Neutrophil (primary cell): ENCODE measurements around the gene THRB.

ENCODE experiments used
- H3K27ac ChIP-seq: fragments of 200-600 bp; sonication (generic); 2 replicates; pipeline ENCODE4 v1.5.1; 2016; ENCODE audit warnings: mild to moderate bottlenecking, moderate library complexity
- H3K27me3 ChIP-seq: fragments of 200-600 bp; sonication (generic); 2 replicates; pipeline ENCODE4 v1.6.0; 2016; ENCODE audit warnings: mild to moderate bottlenecking
- H3K36me3 ChIP-seq: fragments of 200-600 bp; sonication (generic); 2 replicates; pipeline ENCODE4 v1.5.1; 2017
- H3K4me1 ChIP-seq, 2 experiments: fragments of 200-600 bp in 1 of 2; sonication (generic) in 1 of 2; 1 replicate in 1 of 2; 2 replicates in 1 of 2; pipeline versions ENCODE4 v1.5.1 to v1.6.1; 2013 to 2016; ENCODE audit warnings: low read depth in 1 of 2, low read length in 1 of 2, mild to moderate bottlenecking in 1 of 2, moderate library complexity in 1 of 2; ENCODE audit not compliant: control insufficient read depth in 1 of 2, insufficient read depth in 1 of 2
- H3K4me3 ChIP-seq, 2 experiments: fragments of 200-600 bp in 1 of 2; sonication (generic) in 1 of 2; 1 replicate in 1 of 2; 2 replicates in 1 of 2; pipeline ENCODE4 v1.5.1; 2013 to 2016; ENCODE audit warnings: low read depth in 1 of 2, low read length in 1 of 2, mild to moderate bottlenecking in 1 of 2, moderate library complexity in 1 of 2
- H3K9me3 ChIP-seq: fragments of 200-600 bp; sonication (generic); 2 replicates; pipeline ENCODE4 v1.5.1; 2016
- CTCF ChIP-seq: fragments of 200-600 bp; sonication (generic); IDR thresholded peaks from 2 replicates; pipeline ENCODE4 v1.5.1; 2016; ENCODE audit warnings: antibody characterized with exemption

Gene THRB

GRCh38 chr3:24472358-24472757 is 22.3 kb downstream of the THRB start:
- H3K4me3 ChIP-seq, result no peak overlapping the region
- no peak for TF ChIP-seq CTCF
- H3K36me3 ChIP-seq, result no peaks in the 10 kb centered on the region

DNA sequence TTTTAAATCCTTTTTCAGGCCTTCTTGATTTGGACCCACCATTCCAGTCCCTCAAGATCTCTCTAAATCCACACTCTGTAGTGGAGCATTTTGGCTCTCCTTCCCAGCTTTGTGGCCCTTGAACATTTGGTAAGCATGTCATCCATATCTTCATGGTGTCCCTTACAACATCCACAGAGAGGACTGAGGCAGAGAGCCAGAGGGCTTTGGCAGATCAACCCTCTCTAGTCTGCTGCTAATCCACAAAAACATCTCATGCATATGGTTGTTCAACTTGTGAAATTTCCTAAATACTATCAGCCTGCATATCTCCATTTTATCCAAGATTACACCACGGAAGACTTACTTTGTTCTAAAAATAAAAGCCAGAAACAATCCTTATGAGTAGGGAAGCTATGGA is 23.2 kb downstream of the THRB start:
- Histone ChIP-seq H3K36me3 (no peaks in the 10 kb centered on the region), H3K27me3 (no peaks in the 10 kb centered on the region), H3K4me1 (no peaks in the 10 kb centered on the region), H3K9me3 (no peaks in the 10 kb centered on the region), H3K27ac (no peak overlapping the region), H3K4me3 (no peak overlapping the region)
- TF ChIP-seq CTCF, result no peak

More at GRCh38 chr3:24472358-24472757, 22.3 kb downstream of the THRB start:
- no peaks in the 10 kb centered on the region for H3K27me3 ChIP-seq
- H3K9me3 ChIP-seq, result no peaks in the 10 kb centered on the region
- no peak overlapping the region for H3K27ac ChIP-seq
- no peaks in the 10 kb centered on the region for H3K4me1 ChIP-seq

DNA sequence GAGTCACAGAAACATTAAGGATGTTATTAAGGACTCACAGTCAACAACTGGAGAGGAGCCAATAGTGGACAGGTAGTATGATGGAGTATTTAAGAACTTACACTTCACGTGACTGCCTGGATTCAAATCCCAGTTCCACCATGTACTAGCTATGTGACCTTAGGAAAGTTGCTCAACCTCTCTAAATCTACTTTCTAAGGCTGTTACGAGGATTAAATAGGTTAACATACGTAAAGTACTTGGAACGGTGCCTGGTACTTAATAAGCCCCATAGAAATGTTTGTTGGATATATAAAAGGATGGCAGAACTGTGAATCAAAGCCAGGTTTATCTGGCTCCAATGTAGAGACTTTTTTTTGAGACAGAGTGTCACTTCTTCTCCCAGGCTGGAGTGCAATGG is 24.4 kb downstream of the THRB start:
- no peaks in the 10 kb centered on the region for H3K9me3 ChIP-seq

GRCh38 chr3:24464389-24464788 is 30.3 kb downstream of the THRB start:
- TF ChIP-seq CTCF, result no peak
- Histone ChIP-seq H3K9me3 (no peaks in the 10 kb centered on the region), H3K27ac (no peak overlapping the region), H3K36me3 (no peaks in the 10 kb centered on the region), H3K27me3 (no peaks in the 10 kb centered on the region), H3K4me3 (no peak overlapping the region), H3K4me1 (no peaks in the 10 kb centered on the region)

More for the DNA sequence above, 24.4 kb downstream of the THRB start:
- H3K4me3 ChIP-seq, result no peak overlapping the region
- TF ChIP-seq CTCF, result no peak
- H3K27me3 ChIP-seq, result no peaks in the 10 kb centered on the region
- H3K27ac ChIP-seq, result no peak overlapping the region
- no peaks in the 10 kb centered on the region for H3K4me1 ChIP-seq
- H3K36me3 ChIP-seq, result no peaks in the 10 kb centered on the region

GRCh38 chr3:24462737-24463136 is 31.9 kb downstream of the THRB start:
- Histone ChIP-seq H3K9me3 (no peaks in the 10 kb centered on the region), H3K27me3 (no peaks in the 10 kb centered on the region), H3K4me3 (no peak overlapping the region), H3K4me1 (no peaks in the 10 kb centered on the region), H3K36me3 (no peaks in the 10 kb centered on the region), H3K27ac (no peak overlapping the region)
- TF ChIP-seq CTCF, result no peak

GRCh38 chr3:24460974-24461373 is 33.7 kb downstream of the THRB start:
- H3K27ac ChIP-seq, result no peak overlapping the region
- no peak for TF ChIP-seq CTCF
- no peaks in the 10 kb centered on the region for H3K27me3 ChIP-seq
- H3K9me3 ChIP-seq, result no peaks in the 10 kb centered on the region
- H3K36me3 ChIP-seq, result no peaks in the 10 kb centered on the region
- H3K4me1 ChIP-seq, result no peaks in the 10 kb centered on the region
- H3K4me3 ChIP-seq, result no peak overlapping the region
